Panc1 (cell line): ENCODE data around the gene MAPK7.

Experiments
- CTCF ChIP-seq: fragments of 450-650 bp; IDR thresholded peaks from 2 replicates; pipeline ENCODE4 v1.5.1; 2017; ENCODE audit warnings: mild to moderate bottlenecking
- REST ChIP-seq, 2 experiments: IDR thresholded peaks; 2 replicates each; pipeline ENCODE4 v1.6.1; 2011 to 2012; ENCODE audit warnings: low read depth in 2 of 2, control low read depth in 1 of 2, low read length in 1 of 2, mild to moderate bottlenecking in 1 of 2, moderate library complexity in 1 of 2; ENCODE audit not compliant: insufficient read depth in 1 of 2

- TF ChIP-seq CTCF (no peak), REST (IDR thresholded peaks at IDR 0.05; ENCODE audit: insufficient read depth in 1 of 2, low read depth in 2 of 2, low read length in 1 of 2) (no peak)
These were observed 6.6 kb downstream of the MAPK7 start for GRCh38 chr17:19384723-19385391.
